Right lung (tissue), 5 donors: ENCODE data around the gene KRT76. TPM values are rescaled to one million over a fixed set of nuclear protein-coding genes. Genes with fewer than 3 reads are reported as not detected.
"Not testable (repeated sequence)": the region's sequence is repeated elsewhere in the genome, so short reads cannot be mapped to it uniquely, and the experiment has no call there.

Experiments used
- DNase-seq, 2 donors: peaks; one replicate each; pipeline ENCODE4 v3.0.0-alpha.2; 2013
- polyA plus RNA-seq, 5 donors: library from polyadenylated mRNA; unstranded; fragments of 120-200 nt; gene quantifications; one replicate each; pipeline versions ENCODE4 v1.2.1 to v1.2.3, GENCODE V29; 2013; ENCODE audit warnings: inconsistent platforms in 1 of 5, low replicate concordance in 1 of 5; ENCODE audit not compliant: insufficient read length in 5 of 5, insufficient read depth in 1 of 5

Gene KRT76
- polyA plus RNA-seq, 5 donors = not detected

- DNase-seq = no peak
Observed at GRCh38 chr12:52797529-52797894, 20.4 kb upstream of the KRT76 start.

- DNase-seq = no peak
Observed at GRCh38 chr12:52796839-52797528, 19.8 kb upstream of the KRT76 start.

DNA sequence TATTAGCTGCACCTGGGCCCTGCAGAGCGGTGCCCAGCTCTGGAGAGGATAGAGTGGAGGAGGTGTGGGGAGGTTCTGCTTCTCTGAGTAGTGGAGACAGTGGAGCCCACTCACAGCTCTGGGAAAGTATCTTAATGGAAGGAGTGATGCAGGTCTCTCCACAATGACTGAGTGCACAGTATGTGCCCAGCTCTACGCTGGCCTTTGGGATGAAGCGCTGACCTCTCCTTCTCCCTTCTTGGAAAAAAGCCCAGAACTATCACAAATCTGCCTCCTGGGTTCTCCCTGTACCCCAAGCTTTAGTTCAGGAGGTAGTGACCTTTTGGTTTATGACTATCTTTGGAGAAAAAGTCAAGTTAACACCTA is 19.3 kb upstream of the KRT76 start:
- no peak for DNase-seq

- no peak for DNase-seq
Observed at GRCh38 chr12:52795694-52796428, 18.7 kb upstream of the KRT76 start, which contains the start of gene KRT3. Gene KRT3, minus strand, starts transcription at chr12:52796117. Its CDS starts 75 bp downstream, at chr12:52796042.

- not testable (repeated sequence) for DNase-seq
Observed at GRCh38 chr12:52795332-52795674, 18.2 kb upstream of the KRT76 start.

- DNase-seq = no peak
Observed at GRCh38 chr12:52794479-52795331, 17.6 kb upstream of the KRT76 start.

DNA sequence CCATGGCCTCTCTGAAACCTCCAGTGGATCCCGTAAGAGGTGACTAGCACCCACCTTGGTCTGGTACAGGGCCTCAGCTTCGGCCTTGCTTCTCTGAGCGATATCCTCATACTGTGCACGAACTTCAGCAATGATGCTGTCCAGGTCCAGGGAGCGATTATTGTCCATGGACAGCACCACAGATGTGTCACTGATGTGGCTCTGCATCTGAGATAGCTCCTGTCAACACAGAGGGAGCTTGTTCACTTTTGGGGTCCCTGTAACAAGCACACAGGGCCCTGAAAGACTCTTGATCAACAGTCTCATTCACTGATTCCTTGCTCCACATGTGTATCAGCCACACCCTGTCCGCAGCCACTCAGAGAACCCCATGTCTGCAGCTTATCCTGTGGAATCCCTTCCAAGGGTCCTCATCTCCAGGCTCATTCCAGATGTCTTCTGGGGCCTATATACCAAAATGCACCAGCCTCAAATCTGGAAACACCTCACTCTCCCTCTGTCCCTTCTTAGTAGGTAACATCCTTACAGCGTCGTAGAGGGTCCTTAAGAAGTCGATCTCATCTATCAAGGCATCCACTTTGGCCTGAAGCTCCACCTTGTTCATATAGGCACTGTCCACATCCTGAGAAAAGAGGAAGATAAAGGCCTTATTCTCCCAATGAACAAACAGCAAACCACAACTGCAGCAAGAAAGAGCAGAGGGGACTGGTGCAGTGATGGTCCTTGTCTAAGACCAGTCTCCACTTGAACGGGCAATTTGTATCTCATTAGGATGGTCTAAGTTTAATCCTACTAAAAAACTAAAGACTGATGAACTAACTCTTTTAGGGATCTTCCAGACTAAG is 15.3 kb upstream of the KRT76 start:
- no peak for DNase-seq

DNA sequence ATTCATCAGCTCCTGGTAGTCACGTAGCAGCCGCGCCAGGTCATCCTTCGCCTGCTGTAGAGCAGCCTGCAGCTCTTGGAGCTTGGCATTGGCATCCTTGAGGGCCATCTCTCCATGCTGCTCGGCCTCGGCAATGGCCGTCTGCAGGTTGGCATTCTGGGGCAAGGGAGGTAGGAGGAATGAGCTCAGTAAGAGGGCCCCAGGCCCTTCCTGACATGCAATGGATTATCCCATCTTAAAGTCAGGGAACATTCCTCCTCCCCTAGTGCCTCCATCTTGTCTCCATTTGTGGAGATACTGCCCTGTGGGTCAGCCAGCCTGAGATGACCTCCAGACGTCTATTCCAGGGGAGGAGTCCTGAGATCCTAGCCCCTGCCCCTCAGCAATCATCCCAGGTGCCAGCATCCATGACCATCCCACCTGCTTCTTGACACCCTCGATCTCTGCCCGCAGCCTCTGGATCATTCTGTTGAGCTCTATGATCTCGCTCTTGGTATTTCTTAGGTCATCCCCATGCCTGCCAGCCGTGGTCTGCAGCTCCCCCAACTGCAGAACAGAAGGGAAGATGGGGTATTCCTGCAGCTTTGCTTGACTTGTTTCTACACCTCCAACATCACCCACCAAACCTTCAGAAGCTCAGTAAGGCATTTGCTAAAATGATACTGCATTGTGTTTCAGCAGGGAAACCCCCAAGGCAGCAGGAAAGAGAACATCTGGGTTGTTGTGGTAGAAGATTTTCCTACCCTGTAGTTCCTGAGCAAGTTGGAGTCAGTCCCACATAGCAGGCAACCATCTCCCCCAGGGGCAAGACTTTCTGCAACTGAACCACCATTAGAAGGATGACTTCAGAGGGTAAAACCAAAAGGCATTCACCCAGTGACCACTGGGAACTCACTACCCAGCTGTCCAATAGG is 14.4 kb upstream of the KRT76 start:
- DNase-seq = no peak

DNA sequence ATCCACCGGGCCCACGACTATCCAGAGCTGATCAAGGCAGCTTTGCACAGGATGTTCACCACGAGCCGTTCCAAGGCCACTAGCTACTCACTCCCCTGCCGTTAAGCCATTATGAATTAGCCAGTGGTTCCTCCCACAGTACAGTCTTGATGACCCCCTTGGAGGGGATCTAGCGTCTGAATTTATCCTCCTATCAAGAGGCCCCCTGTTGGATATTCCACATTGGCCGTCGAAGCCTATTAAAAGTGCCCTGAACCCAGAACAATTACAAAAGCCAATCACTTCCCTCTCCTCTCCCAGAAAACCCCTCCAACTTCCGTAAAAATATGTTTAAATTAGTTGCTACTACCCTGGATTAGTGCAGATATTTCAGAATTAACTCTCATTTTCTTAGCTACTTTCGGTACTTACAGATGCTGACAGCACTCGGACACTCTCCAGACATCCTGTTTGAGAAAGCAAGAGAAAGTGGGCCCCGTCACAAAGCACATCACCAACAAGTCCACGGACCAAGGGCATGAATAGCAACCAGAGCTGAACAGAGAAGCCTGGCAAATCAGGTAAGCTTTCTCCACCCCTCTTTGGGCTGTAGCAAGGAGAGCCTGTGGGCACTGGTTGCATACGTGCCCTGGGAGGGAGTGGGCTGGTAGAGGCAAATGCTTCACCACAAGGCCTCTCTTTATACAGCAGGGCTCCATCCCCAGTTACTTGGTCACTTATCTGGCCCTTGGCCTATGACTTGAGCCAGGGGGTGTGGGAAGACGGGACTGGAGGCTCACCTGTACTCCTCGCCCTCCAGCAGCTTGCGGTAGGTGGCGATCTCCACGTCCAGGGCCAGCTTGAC is 13.5 kb upstream of the KRT76 start:
- no peak for DNase-seq

GRCh38 chr12:52789637-52790426 is 12.7 kb upstream of the KRT76 start:
- peak in 1 of 2 donors; percentile 2 for DNase-seq

GRCh38 chr12:52788876-52789636 is 11.9 kb upstream of the KRT76 start:
- no peak for DNase-seq

DNA sequence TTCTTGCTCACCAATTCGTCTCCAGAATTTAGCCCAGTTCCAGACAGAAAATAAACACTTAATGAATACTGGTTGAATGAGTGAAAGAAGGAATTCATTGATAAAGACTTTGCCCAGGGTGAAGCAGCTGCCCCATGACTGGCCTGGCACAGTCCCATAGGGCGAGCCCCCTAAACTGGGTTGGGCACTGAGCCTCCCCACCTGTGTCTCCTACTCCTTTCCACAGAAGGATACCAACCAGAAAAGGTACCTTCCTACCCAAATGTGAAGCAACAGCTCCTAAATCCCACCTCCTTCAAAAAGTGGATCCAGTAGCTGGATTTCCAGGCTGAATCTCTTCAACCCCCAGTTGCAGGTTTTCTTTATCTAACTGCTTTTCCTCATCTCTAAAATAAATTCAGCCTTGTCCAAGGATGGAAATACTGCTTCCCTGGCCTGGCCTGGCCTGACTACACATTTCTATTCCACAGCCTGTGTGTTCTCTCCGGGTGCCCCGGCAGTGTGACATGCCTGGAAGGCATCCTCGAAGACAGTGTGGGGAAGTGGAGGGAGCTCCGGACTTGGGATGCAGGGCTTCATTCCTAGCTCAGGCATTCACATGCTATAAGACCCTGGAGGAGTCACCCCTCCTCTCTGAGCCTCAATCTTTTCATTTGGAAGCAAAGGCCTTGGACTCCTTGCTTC is 11.2 kb upstream of the KRT76 start:
- DNase-seq = no peak

DNA sequence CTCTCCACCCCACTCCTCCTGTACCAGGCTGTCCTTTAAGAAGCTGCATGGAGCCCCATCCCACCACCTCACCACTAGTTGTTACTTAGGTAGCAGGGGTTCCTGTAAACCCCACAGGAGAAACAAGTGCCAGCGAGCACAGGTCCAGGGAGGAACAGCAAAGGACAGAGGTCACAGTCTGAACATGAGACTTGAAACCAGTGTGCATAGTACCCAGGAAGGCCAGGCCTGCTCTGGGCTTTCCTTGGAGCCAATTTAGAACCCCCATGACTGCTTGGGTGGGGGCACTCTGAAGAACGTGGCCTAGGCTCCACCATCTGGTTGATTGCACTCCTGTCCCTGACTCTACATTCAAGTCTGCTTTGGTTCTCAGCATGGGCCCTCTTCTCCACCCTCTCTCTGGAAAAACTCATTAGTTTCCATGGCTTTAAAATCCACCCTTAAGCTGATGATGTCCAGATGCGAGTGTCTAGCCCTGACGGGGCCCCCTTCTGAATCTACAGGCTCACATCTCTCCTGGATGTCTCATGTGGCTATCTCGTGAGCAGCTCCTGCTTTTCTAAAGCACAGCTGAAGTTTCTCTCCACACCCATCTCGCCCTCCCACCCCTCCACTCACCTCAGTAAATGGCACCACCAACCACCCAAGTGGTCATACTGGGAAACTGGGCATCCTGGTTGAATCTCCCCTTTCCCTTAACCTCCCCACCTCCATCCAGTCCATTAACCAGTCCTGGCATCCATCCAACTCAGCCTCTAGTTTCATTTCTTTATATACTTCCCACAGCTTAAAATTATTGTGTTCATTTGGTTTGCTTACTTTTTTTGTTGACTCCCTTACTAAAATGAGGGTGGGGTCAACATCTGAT is 10.4 kb upstream of the KRT76 start:
- no peak for DNase-seq

GRCh38 chr12:52784909-52785308 is 7.8 kb upstream of the KRT76 start:
- DNase-seq = no peak

DNA sequence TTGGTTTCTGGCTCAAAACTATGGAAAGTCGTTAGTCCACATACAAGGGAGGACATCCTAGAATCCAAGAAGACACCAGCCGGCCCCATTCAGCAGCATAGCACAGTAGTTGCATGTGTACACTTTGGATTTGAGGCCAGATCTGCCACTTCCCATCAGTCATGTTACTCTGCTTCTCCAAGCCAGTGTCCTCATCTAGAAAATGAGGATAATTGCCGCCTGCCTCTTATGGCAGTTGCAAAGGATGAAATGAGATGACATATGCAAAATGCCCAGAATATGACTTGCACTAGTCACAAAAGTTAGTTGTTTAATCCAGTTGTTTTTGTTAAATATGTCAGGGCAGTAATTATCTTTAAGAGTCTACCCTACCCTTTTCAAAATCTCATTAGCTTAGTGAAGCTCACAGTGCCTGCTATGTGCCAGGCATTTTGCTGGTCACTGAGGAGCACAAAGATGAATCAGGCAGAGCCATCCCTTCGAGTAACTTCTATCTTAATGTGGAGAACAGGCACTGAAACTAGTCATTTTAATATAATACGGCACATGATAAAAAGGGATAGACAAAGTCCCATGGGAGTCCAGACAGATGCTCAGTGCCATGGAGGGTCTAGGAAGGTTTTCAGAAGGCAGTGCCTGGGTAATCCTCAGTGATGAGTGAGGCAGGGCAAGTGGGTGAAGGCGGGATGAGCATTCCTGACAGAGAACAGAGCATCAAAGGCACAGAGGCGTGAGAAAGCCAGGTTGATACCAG is 6.6 kb upstream of the KRT76 start:
- DNase-seq = no peak

DNA sequence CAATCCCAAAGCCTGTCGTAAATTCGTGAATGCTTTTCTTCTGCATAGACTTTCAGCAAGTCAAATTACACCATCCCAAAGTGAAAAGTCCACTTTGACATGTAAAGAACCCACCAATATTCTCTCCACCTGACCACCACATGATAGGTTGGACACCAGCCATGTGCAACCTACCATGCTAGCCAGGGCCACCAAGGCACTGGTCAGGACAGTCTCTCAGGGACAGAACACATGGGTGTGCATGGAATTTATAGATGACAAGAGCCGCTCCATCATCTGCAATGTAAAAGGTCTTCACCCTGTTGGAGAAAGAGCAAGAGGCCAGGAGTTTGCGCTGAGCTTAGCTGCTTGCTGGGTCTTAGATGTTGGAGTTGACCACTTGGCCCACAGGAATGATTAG is 5.4 kb upstream of the KRT76 start:
- no peak for DNase-seq
